H1 (cell line): ENCODE measurements around the gene MICU2. TPM values are rescaled to one million over a fixed set of nuclear protein-coding genes. Genes with fewer than 3 reads are reported as not detected.

ENCODE experiments used
- EGR1 ChIP-seq: IDR thresholded peaks from 2 replicates; pipeline ENCODE4 v1.6.1; 2011; ENCODE audit warnings: low read depth, low read length, borderline replicate concordance
- HDAC6 ChIP-seq: IDR thresholded peaks from one replicate; pipeline ENCODE4 v1.7.1; 2012; ENCODE audit warnings: low read depth, mild to moderate bottlenecking, inconsistent platforms, low read length, moderate library complexity
- SUZ12 ChIP-seq: fragments of 200-600 bp; sonication (generic); IDR thresholded peaks from 2 replicates; pipeline ENCODE4 v1.6.1; 2012; ENCODE audit warnings: mild to moderate bottlenecking, inconsistent platforms, low read length, moderate library complexity, mixed read lengths
- polyA plus RNA-seq, 7 experiments: library from polyadenylated mRNA; depleted of rRNA in 3 of 7; stranded (reverse) in 5 of 7; unstranded in 2 of 7; fragments of >200 nt in 5 of 7; fragments of 200-250 nt in 2 of 7; gene quantifications; 1 replicate in 5 of 7; 2 replicates in 1 of 7; 4 replicates in 1 of 7; pipeline versions ENCODE4 v1.2.1 to v1.2.3, GENCODE V29; 2011 to 2013; ENCODE audit warnings: missing spikeins in 2 of 7, mixed read lengths in 2 of 7
- total RNA-seq: library from RNA; stranded (reverse); fragmentation: NEBNext Ultra II Directional; extraction: Animal tissue kit (Norgen Biotek cat#: 25700); gene quantifications from 2 replicates; pipeline ENCODE4 v1.2.1, GENCODE V29; 2021

Gene MICU2
- total and polyA plus RNA-seq, 2 of the 8 experiments (the other 6 are each of a cell fraction or from before 2014, with no cell fraction given) = 34.6 to 36.5 TPM

DNA sequence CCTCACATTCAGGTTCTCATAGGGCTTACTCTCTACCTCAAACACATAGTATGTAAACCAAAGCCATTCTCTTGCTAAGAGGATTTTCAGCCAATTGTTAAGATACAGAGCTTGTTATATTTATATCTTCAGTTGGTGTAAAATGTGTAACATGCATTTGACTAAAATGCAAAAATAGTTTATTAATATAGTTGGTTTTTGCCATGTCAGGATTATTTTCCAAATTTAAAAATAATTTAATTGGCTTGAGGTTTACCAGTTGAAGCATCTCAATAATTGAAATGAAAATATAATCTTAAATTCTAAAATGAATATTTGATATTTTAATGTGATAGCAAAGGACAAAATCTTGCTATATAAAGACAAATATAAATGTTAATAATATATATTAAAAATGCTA is 7.2 kb downstream of the MICU2 start (continued):
- TF ChIP-seq SUZ12 = no peak
- no peak for TF ChIP-seq EGR1
- TF ChIP-seq HDAC6 = no peak
- TF ChIP-seq, all 59 proteins: peak for 0
